Stimulated activated CD8-positive, alpha-beta memory T cell treated with anti-CD3 and anti-CD28 coated beads, Interleukin-2, amount 100 ng/mL, for 1 hour (primary cell): ENCODE data around the gene MAP1B.
"Not testable (repeated sequence)": the region's sequence is repeated elsewhere in the genome, so short reads cannot be mapped to it uniquely, and the experiment has no call there.

Source experiments
- DNase-seq, 2 donors: peaks; one replicate each; pipeline ENCODE4 v3.0.0-alpha.2; 2020; ENCODE audit warnings: low read depth in 2 of 2

The MAP1B gene

DNA sequence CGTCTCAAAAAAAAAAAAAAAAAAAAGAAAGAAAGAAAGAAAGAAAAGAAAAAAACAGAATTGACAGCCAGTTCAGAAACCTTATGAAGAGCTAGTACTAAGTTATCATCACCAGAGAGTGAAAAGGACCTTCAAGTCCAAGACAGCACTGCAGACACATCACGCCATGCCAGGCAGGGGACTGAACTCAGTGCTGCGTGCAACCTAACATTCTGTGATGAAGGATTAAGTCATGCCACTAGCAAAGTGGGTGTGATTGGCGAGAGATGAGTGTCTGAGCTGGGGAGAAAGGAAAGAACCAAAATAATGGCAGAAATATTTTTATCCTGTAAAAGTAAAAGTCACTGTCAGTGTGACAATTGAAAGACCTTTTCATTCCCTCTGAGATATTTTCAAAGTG is 54.7 kb downstream of the MAP1B start:
- DNase-seq, result no peak

DNA sequence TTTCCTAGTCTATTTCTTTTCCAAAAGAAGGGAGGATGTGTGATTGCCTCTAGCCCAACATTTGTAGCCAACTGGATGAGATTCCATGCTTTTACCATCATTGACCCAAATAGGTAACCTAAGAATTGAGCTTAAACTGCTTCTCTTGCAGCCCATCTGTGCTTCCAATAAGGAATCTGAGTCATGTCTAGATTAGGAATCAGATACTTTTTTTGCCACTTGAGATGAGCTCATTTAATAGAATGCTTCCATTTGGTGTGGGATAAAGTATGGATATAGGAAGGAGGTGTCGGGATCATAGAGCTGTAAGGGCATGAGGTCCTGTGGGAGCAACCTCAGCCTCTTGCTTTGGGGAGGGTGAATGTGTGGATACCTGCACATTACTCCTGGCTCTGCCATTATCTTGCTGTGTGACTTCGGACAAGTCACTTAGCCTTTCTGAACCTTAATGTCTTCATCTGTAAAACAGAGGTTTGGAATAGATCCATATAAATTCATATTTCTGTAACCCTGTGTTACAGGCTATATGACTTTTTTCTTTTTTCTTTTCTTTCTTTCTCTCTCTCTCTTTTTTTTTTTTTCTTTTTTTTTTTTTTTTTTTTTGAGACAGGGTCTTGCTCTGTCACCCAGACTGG is 56.2 kb downstream of the MAP1B start:
- DNase-seq, result no peak

DNA sequence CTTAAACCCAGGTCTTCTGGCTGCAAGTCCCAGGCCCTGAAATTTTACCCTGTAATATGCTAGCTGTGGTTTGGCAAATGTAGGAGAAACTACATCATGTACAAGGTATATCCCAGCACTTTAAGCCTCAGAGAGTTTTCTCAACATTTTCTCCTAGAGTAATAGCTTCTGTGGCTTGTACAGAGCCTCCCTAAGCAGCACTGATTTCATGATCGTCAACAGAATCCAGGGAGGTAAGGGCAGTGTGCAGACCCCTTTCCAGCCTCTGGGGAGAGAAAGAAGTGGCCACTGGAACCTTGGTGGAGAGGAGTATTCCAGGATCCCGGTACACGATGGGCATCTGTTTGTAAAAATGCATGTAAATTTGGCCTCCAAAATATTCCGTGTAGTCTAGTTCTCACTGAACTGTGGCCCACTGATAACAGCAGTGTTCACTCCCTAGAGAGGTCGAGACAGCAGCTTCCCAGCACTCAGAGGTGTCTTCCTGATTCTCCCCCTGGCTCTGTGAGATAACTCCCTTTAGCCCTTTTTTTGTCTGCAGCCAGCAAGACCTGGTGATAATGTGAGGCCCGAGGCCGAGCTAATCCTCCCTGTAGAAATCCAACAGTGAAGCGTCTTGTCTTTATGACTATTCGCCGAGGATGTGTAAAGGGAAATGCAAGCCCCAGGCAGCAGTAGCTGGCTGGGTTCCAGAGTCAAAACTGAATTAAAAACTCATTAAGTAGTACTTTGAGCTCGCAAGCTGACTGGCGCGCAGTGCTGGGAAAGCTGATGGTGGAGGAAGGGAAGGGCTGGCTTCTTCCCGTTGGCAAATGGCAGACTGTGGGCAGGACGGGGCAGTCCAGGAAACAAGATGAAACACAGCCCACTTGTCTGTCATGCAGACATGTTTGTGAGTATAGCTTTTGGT is 59.0 kb downstream of the MAP1B start:
- no peak for DNase-seq

DNA sequence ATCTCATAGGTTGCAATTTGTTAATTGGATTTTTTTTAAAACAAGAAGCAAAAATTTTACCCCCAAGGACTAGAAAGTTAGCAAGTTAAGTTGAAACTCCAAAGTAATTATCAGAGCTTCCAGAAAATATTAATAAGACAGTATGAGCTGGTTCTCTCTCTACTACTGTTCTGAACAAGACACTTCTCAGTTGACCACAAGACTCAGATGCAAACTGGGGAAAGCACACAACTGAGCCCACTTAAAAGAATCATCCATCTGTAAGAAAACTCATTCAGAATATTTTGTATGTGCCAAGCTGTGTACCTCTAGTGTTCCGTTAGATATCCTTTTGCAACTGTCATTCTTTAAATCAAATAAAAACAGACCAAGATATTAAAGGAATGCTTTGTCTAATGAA is 60.0 kb downstream of the MAP1B start:
- no peak for DNase-seq

DNA sequence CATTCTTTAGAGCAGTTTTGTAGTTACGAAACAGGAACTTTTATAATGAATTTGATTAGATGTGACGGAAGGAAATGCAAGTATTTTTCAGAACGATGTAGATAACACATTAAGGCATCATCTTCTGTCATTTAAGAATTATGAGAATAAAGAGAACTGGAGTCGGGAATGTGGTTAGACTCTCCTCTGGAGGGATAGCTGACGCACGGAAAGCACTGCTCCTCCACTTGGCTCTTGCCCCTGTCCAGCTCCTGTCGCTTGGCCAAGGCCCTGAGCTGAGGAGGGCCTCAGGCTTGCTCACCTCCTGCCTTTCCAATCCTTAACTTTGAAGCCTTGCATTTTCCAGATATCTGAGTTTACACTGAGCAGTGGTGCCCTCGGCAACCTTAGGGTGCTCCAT is 60.5 kb downstream of the MAP1B start:
- DNase-seq, result no peak

DNA sequence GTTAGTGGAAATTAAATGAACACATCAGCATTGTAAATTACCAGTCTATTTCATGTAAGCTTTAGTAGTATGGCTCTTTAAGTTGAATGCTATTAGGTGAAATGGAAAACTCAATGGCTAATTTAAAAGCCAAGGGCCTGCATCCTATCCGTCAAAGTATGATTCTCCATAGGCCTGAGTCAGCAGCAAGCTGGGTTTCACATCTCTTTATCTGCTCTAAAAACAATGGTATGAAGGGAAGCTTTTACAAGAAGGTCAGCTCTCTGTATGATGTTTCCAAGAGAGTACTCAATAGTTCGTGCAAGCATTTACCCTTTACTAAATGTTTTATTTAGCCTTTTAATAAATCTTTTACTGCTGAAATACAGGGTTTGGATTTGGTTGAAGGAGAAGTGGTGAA is 62.8 kb downstream of the MAP1B start:
- DNase-seq, result no peak

DNA sequence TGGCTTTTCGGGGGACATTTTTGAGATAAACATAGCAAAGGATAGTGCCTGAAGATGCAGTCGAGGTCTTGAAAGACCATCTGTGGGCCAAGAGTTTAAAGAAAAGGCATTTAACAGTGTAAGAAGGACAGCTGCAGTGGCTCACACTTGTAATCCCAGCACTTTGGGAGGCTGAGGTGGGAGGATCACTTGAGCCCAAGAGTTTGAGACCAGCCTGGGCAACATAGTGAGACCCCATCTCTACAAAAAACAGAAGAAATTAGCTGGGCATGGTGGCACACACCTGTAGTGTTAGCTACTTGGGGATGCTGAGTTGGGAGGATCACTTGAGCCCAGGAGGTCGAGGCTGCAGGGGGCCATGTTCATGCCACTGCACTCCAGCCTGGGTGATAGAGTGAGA is 63.9 kb downstream of the MAP1B start:
- DNase-seq, result not testable (repeated sequence)

DNA sequence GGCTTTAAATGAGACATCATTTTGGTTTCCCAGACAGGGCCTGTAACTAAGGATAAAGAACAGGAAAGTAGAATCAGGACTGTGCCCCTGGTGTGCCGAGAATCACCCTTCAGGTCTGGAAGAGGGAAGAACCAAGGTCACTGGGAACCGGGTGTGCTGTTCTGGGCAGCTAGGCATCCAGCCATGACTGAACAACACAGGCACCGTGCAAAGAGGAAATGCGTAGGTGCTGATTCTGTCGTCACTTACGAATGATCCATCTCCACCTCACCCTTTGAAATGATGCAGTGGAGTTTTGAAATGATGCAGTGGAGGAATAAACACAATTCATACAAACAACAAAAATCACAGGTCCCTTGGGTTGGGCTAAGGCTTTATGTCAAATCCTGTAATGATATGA is 64.4 kb downstream of the MAP1B start:
- no peak for DNase-seq

DNA sequence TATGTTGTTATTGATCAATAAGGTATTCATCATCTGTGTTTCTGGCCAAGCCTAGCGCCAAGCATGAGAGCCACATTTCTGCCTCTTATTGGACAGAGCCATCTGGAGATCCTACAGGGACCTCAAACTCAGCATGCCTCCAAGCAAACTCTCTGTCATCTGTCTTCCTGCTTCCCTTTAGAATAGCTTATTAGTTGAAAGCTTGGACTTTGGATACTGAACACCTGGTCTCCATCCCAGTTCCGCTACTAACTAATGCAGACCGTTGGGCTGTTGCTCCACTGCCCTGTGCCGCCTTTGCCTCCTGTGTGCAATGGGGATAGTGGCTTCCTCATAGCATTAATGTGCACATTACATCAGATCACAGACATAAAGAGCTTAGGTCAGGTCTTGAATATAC is 65.5 kb downstream of the MAP1B start:
- no peak for DNase-seq

DNA sequence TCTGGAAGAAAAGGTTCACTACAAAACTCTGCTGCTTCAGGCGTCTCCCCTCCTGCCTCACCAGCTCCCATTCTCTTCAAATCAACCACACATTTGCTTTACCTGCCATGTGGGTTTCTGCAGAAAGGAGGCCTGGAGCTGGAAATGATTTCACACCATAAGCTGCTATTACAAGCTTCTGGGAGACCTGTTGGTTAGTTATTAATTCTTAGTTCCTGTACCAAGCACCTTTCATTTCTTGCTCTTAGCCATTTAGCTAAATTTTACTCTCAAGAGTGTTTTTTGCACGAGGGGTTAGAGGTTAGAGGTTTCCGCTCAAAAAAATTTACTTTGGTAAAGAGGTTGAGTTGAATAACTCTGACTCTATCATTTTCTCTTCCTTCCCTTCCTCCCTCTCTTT is 70.3 kb downstream of the MAP1B start:
- DNase-seq, result no peak

DNA sequence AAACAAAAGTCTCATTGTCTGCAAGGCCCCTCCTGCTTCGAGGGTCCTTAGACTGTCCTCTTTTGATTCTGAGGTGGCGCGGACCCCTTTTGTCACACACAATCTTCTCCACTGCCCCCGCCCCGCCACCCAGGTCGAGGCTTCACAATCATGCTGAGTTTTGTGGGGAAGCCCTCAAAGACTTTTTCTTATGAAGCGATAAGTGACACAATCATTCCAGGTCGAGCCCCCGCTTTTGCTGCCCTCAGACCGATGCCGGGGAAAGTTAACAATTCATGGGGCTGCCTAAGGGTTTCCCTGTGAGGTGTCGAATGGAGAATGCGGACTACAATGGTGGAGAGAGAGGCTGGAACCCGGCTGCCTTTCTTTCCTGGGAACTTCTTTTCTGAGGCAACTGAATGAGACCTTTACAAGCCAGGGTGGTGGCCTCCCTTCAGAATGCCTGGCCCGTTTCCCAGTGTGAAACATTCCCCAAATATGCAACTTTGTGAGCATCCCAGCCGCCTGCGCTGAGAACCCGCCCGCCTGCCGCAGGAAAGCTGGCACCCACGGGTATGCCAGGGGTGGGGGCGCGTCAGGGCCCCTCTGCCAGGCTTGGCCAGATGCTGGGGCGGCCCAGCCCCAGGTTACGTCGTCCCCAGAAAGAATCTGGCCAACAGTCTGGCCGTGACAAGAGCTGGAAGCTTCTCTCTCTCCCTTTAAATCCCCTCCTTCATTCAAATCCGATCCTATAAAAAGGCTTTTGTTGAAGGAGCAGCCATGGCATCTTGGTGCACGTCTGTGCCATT is 71.9 kb downstream of the MAP1B start:
- no peak for DNase-seq

DNA sequence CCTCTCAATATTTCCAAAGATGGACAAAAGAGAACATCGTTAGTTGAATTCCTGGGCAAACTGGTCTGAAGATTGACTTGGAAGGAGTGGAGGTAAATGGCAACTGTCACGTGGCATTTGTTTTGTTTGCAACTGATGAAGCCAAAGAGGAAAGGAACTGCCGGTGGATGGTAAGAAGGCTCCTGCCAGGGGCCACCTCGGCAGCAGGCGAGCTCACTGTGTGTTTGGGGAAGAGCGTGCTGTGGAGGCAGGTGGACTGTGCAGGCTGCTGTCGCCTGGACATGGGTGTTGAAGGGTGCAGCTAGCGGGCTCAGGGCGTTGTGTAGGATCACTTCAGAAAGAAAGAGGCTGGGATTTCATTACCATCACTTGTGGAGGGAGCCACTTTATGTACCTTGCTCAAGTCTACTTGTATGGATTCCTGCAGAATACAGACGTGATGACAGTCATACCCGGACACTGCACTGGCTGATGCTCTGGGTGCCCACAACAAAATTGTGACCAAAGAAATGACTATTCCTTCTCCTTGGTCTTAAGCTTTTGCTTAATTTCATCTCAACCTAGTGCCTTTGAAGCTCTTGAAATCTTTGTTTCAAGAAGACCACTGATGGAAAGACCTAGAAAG is 72.7 kb downstream of the MAP1B start:
- no peak for DNase-seq

DNA sequence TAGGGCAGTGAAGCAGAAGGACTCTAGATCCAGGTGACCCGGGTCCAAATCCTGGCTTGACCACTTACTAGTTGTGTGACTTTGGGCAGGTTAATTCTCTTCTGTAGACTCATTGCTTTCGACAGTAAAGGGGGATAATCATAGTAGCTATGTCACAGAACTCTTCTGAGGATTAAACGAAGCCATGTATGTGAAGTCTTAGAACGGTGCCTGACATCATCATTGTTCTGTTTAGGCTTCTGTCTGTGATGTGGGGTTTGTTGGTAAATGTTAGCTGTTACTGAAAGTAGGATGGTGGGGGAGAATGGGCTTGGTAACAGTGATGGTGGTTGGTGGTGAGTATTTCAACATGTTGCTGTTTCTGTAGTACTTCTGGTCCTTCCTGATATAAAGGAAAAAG is 73.7 kb downstream of the MAP1B start:
- no peak for DNase-seq

DNA sequence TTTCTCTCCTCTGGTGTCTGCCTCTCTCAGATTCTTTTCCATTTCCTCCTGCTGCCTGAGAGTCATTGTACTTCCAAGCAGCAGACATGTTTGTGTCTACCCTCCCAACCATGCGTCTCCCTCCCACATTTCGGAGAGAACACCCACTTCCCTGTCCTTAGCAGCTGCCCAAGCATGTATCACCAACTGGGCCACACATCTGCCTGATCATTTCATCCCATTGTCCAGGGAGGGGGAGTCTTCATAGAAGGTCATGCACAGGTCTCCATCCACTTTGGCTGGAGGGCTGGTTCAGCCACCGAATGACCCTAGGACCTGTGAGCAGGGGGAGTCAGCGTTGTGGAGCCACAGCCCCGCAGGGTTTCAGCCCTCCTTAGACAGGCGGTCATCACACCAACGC is 75.4 kb downstream of the MAP1B start:
- DNase-seq, result no peak

DNA sequence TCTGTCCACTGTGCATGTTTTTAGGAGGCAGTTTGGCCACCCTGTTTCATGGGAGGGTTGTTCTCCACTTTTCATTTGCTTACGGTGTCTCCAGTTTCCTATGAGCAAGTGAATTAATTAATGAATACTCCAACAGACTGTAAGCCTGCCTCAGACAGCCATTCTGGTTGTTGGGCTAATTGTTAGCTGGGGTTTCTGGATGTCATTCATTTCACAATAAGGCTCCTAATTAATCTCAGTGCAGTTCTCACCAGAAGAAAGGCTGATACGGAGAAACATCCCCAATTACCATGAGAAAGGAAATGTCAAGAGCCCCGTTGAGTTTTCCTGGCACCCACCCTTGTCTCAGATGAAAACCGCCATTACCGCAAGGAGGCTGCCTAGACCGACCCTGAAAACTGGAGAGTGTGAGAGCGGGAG is 75.8 kb downstream of the MAP1B start:
- no peak for DNase-seq

DNA sequence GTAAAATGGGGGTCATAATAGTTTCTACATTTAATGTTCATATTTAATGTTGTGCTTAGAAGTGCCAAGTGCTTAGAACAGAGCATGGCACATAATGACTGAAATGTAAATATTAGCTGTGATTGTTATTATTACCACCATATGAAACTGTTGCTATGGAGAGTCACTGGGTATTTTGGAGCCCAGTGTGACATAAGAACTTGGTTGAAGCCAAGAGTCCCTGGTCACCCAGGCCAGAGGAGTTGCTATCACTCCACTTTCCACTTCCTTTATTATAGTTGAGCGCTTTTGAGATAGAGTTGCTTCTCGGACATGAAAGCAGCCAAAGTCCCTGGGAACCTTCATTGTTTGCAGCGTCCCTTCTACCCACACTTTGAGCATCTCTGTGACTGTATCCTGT is 77.1 kb downstream of the MAP1B start:
- DNase-seq, result no peak

DNA sequence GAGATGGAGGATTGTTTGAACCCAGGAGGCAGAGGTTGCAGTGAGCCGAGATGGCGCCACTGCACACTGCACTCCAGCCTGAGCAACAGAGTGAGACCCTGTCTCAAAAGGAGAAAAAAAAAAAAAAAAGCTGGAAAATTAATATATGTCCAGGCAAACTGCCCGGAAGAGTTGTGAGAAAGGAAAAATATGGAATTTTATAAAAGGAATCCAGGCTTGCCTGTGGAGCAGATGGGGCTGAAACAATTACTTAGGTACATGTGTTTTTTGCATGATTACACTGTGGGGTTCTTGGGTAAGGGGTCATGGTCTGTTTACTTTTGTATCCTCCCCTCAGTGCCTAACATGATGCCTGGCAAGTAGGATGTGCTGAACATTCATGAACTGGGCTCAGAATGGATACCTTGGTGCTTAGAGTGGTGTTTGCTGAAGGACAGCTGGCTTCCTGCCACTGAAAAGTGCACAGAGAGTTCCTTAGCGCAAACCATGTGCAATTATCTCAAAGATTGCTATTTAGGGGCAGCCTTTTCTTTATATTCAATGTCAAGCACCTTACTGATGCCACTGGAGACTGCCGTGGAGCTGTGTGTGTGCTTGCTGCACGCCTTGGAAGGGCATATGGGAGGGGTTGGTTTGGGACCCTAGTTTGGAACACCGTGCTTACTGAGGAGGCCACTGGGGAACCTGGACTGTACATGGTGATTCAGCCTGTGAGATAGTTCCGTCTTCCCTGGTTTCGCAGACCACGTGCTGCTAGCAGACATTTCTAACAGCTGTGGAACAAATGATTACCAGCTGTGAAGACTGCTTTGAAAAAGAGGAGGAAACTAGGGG is 78.4 kb downstream of the MAP1B start:
- DNase-seq, result no peak

DNA sequence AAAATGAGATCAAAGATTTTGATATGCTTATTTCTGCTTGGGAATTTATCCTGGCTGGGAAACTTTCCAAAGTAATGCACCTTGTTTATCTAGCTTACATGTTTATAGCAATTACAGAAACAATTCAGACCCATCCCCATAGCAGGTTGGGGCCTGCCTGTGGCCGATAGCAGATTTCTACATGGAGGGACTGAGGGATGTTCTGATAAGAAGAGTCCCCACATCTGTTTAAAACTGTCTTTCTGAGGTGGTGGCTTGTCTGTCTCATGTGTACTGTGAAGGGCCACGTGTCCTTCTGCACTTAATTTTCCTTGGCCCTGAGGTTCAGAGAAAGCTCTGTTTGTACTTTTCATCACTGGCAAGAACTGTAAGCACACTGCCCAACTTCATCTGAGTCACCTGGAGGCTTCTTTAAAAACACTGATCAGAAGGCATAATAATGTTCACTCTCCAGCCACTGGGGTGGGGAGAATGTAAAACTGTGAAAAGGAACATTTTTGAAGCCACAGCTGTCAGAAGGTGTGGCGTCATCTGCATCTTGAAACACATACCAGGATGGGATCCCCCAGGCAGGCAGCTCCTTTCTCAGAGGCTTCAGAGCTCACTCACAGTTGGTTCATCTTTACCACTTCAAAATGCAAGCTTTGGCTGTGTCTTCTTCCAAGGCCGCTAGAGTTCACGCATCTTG is 80.3 kb downstream of the MAP1B start:
- DNase-seq, result no peak

DNA sequence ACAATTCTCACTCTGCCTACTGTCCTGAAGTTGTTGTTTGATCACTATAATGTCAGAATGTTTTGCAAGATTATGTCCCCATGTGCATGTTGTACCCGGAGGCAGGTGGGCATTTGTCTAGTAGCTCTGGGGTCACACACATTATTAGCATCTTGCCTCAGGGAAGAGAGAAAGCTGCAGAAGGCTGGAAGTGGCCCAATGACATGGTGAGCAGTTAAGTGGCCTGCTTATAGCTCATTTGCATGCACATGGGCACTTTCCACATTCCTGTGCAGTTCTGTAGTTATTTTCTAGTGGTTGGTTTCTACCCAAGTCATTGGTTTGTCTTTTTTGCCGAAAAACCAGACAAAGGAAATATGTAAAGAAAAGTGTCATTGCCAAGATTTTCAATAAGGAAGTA is 80.9 kb downstream of the MAP1B start:
- DNase-seq, result no peak

DNA sequence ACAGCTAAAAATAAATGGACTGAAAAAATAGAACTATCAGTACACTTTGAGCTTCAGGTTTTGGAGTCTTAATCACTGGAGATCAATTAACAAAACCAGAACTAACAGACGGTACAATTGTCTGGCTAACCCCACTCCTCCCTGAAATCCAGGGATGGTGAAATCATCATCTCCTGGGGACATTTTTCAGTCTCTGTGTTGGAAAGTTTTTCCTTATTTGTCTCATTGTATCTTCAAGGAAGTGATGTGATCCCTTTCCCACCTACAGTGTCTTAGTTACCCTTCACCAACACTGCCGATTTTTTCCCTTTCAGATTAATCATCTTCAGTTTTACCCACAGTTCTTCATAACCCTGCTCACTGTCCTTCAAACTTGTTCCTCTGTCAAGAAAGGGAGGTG is 81.9 kb downstream of the MAP1B start:
- no peak for DNase-seq

DNA sequence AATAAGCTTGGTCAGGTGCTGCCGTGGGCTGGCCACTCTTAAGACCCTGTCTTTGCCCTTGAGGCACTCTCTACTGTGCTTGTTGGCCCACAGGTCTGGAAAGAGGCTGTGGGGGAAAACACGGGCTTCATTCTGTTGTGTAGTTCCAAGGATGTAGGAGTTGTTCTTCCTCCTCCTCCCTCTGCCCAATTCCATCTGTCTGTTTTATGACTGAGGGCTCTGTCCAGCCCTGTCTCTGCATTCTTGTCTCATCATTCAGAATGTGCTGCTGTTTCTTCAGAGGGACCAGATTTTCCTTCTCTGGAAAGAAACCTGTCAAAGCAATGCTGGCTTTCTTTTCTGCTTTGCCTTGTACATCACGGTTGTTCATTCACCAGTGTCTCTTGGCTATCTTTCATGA is 84.1 kb downstream of the MAP1B start:
- no peak for DNase-seq
